Measurements from ENCODE around the gene WDR64.

DNA sequence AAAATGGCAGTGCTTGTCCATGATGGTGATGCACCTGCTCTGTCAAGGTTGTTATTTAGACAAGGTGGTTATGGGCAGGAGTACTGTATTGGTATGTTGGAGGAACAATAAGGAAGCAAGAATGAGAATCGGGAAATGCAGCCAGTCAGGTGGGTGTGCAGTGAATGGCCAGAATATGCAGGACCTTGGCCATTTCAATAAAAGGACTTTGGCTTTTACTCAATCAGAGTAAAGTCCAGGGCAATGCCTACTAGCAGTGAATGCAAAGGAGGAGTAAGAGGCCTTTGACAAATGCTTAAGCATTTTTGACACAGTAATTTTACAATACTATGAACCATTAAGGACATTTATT lies 9.5 kb upstream of the WDR64 start:
- TF ChIP-seq, protein P1, sequence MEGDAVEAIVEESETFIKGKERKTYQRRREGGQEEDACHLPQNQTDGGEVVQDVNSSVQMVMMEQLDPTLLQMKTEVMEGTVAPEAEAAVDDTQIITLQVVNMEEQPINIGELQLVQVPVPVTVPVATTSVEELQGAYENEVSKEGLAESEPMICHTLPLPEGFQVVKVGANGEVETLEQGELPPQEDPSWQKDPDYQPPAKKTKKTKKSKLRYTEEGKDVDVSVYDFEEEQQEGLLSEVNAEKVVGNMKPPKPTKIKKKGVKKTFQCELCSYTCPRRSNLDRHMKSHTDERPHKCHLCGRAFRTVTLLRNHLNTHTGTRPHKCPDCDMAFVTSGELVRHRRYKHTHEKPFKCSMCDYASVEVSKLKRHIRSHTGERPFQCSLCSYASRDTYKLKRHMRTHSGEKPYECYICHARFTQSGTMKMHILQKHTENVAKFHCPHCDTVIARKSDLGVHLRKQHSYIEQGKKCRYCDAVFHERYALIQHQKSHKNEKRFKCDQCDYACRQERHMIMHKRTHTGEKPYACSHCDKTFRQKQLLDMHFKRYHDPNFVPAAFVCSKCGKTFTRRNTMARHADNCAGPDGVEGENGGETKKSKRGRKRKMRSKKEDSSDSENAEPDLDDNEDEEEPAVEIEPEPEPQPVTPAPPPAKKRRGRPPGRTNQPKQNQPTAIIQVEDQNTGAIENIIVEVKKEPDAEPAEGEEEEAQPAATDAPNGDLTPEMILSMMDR (IDR thresholded peaks at IDR 0.05; ENCODE audit: poor library complexity): no peak
- TF ChIP-seq EZH2 (IDR thresholded peaks at IDR 0.05; ENCODE audit: borderline replicate concordance): no peak

Data from hepatocyte (in vitro differentiated cells).